Gastrocnemius medialis (tissue), 4 donors: ENCODE data around the gene PPIG.
"Not testable (repeated sequence)": the region's sequence is repeated elsewhere in the genome, so short reads cannot be mapped to it uniquely, and the experiment has no call there.

ENCODE experiments used
- POLR2A ChIP-seq, 2 donors: fragments of 450-650 bp; IDR thresholded peaks; one replicate each; pipeline ENCODE4 v1.6.1; 2017; ENCODE audit warnings: antibody characterized with exemption in 2 of 2, mild to moderate bottlenecking in 2 of 2, moderate library complexity in 2 of 2
- TF ChIP-seq, protein P1 (sequence below), 5 experiments: fragments of 450-650 bp in 3 of 5; fragments of 200-600 bp in 2 of 5; sonication (generic) in 2 of 5; IDR thresholded peaks in 4 of 5; conservative IDR thresholded peaks in 1 of 5; 1 replicate in 4 of 5; 2 replicates in 1 of 5; pipeline ENCODE4 v1.5.1; 2016 to 2019; ENCODE audit warnings: antibody characterized with exemption in 5 of 5, mild to moderate bottlenecking in 3 of 5, moderate library complexity in 3 of 5

DNA sequence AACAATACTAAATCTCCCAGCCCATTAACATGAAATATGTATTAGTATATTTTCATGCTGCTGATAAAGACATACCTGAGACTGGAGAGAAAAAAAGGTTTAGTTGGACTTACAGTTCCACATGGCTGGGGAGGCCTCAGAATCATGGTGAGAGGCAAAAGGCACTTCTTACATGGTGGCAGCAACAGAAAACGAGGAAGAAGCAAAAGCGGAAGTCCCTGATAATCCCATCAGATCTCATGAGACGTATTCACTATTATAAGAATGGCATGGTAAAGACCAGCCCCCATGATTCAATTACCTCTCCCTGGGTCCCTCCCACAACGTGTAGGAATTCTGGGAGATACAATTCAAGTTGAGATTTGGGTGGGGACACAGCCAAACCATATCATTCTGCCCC lies 102.7 kb downstream of the PPIG start:
- TF ChIP-seq, protein P1, sequence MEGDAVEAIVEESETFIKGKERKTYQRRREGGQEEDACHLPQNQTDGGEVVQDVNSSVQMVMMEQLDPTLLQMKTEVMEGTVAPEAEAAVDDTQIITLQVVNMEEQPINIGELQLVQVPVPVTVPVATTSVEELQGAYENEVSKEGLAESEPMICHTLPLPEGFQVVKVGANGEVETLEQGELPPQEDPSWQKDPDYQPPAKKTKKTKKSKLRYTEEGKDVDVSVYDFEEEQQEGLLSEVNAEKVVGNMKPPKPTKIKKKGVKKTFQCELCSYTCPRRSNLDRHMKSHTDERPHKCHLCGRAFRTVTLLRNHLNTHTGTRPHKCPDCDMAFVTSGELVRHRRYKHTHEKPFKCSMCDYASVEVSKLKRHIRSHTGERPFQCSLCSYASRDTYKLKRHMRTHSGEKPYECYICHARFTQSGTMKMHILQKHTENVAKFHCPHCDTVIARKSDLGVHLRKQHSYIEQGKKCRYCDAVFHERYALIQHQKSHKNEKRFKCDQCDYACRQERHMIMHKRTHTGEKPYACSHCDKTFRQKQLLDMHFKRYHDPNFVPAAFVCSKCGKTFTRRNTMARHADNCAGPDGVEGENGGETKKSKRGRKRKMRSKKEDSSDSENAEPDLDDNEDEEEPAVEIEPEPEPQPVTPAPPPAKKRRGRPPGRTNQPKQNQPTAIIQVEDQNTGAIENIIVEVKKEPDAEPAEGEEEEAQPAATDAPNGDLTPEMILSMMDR (IDR thresholded peaks at IDR 0.05 in 4 of 5, conservative IDR thresholded peaks at IDR 0.05 in 1 of 5) = not testable (repeated sequence)
- TF ChIP-seq POLR2A (IDR thresholded peaks at IDR 0.05) = not testable (repeated sequence)
